NT2/D1 (cell line): Measurements from ENCODE around the gene ACSS3.
"Not testable (repeated sequence)": the region's sequence is repeated elsewhere in the genome, so short reads cannot be mapped to it uniquely, and the experiment has no call there.

Experiments used
- SUZ12 ChIP-seq: IDR thresholded peaks from 2 replicates; pipeline ENCODE4 v1.6.1; 2011; ENCODE audit not compliant: insufficient read length, insufficient read depth; ENCODE audit errors: extremely low read depth
- YY1 ChIP-seq: IDR thresholded peaks from 2 replicates; pipeline ENCODE4 v1.6.1; 2011; ENCODE audit not compliant: insufficient read length, insufficient read depth

GRCh38 chr12:81209772-81210225 lies 131.9 kb downstream of the ACSS3 start:
- TF ChIP-seq YY1, SUZ12: not testable (repeated sequence)
